Brain pericyte (primary cell): Measurements from ENCODE around the gene NSMF.

Experiments
- DNase-seq: peaks from one replicate; pipeline ENCODE4 v3.0.0-alpha.2; 2012; ENCODE audit warnings: low read depth, low spot score

Gene NSMF

DNA sequence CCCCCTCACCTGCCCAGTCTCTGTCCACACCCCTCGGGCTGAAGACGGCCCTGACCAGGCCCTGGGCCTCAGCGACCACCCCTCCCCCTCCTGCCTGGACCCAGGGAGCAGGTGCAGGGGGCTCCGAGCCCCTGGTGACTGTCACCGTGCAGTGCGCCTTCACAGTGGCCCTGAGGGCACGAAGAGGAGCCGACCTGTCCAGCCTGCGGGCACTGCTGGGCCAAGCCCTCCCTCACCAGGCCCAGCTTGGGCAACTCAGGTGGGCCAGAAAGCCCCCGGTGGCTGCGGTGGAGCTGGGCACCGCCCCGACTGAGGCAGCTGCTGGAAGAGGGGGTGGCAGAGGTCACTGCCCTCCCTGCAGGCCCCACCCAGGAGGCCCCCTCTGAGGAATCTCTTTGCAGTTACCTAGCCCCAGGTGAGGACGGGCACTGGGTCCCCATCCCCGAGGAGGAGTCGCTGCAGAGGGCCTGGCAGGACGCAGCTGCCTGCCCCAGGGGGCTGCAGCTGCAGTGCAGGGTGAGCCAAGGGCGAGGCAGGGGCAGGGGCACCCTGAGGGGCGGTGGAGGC lies 25.7 kb downstream of the NSMF start:
- DNase-seq: no peak

DNA sequence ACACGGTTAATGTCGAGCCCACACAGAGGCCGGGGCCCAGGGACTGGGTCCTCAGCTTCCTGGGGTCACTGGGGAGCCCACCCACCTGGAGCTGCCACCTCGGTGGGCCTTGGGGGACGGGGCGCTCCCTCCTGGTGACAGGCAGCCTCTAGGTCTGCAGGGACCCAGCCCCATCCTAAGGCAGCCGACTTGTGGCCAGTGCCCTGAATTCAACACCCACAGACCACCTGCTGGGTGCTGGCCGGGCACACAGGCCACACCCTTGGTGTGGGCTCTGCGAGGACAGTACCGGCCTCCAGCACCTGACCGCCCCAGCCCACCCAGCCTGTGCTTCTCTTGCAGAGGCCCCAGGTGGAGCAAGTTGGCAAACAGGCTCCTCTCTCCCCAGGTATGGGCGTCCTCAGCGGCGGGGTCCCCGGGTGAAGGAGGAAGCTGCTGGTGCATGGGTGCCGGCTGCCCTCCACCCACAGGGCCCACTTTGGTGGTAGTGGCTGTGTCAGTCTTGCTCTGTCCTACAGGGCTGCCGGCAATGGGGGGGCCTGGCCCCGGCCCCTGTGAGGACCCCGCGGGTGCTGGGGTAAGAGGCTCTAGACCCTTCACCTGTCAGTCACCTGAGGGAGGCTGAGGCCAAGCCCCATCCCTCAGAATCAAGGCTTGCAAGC lies 26.3 kb downstream of the NSMF start:
- DNase-seq: no peak

- no peak for DNase-seq
Measured at GRCh38 chr9:137431416-137431931, 27.7 kb downstream of the NSMF start.

- no peak for DNase-seq
Measured at GRCh38 chr9:137430723-137431415, 28.3 kb downstream of the NSMF start.

GRCh38 chr9:137429974-137430722 lies 29.0 kb downstream of the NSMF start:
- DNase-seq: no peak

- no peak for DNase-seq
Measured at GRCh38 chr9:137429546-137429890, 29.6 kb downstream of the NSMF start.

DNA sequence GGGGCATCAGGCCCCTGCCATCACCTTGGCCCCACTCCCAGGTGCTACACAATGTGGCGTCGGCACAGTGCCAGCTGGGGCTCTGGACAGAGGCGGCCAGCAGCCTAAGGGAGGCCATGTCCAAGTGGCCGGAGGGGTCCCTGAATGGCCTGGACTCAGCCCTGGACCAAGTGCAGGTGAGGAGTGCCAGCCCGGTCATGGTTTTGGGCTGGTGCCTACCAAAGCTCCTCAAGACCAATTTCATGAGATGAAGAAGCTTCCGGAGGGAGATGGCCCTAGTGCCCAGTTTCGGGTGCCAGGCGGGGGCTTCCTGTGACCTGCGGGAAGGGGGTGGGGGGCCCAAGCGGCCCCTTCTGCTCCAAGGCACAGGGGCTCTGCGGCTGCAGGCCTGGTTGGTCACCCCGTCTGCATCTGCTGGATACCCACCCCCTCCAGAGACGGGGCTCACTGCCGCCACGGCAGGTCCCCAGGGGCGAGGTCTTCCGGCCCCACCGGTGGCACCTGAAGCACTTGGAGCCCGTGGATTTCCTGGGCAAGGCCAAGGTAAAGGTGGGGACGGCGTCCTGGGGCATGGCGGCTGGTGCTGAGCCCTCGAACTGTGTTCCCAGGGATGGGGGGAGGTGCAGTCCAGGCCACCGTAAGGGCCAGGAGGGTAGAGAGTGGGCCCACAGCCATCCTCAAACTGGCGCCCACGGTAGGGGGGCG lies 30.1 kb downstream of the NSMF start:
- DNase-seq: no peak

DNA sequence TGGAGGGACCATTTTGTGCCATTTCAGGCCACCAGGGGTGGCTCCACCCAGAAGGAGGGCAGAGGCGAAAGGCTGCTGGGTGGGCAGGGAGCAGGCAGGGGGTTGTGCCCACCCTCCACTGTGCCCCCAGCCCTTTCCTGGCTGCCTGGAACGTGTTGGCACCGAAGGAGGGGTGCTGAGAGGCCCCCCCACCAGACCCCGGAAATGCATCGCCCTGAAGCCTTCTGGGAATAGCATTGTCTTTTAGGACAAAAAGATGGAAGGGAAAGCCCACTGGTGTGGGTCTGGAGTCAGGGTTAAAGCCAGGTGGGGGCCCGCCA lies 30.9 kb downstream of the NSMF start:
- DNase-seq: no peak

- no peak for DNase-seq
Measured at GRCh38 chr9:137427454-137428310, 31.5 kb downstream of the NSMF start.

DNA sequence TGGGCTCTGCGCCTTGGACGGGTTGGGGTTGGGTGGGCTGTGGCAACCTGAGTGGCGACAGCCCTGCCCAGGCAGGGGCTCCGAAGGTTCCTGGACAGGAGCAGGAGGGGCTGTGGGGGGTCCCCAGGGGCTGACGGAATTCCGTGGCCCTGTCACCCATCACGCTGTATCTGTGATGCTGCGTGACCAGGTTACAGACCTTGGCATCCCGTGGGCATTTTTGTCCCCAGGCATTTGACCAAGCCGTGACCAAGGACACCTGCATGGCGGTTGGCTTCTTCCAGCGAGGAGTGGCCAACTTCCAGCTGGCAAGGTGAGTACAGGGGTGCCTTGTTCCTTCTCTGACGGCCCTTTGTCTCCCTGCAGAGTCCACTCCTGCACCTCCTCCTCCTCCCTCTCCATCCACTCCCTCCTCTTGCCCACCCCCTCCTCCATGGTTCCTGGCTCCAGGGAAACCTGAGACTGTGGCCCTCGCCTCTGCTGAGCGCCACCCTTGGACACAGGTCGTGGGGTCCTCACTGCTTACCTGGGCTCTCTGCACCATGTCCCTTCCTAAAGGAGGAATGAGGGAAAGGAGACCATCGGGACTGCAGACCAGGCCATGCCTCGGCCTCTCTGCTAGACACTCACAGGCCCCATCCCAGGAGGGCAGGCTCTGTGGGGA lies 33.0 kb downstream of the NSMF start:
- DNase-seq: no peak

DNA sequence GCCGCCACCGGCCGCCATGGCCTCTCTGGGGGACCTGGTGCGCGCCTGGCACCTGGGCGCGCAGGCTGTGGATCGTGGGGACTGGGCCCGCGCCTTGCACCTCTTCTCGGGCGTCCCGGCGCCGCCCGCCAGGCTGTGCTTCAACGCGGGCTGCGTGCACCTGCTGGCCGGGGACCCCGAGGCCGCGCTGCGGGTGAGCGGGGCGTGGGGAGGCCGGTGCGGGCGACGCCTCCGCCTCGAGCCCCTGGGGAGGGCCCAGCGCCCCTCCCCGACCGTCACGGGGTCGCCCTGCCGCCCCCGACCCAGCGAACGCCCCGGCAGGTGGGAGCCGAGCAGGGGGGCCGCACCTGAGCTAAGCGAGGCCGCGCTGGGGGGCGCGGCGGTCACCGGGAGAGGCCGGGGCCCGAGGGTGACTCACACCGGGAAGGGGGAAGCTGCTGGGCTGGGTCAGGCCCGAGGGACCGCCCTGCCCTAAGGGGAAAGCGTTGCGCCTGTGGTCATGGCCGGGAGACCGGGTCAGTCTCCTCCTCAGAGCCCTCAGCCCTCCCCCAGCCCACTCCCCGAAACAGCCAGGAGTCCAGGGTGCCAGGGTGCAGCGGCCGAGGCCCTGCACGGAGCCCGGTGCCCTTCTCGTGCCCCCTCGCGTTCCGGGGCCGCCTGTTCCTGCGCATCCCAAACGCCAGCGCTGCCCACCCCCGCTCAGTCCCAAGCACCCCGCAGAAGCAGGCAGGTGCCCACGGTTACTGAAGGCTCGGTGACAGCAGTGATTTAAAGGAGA lies 35.4 kb downstream of the NSMF start:
- no peak for DNase-seq

- no peak for DNase-seq
Measured at GRCh38 chr9:137422604-137423513, 36.3 kb downstream of the NSMF start, which contains the start of the genes EXD3 and NOXA1. EXD3 (minus strand) TSS chr9:137423162; CDS start chr9:137395357, 27,805 bp downstream. NOXA1 (plus strand) TSS chr9:137423393; CDS start chr9:137423530, 137 bp downstream.

DNA sequence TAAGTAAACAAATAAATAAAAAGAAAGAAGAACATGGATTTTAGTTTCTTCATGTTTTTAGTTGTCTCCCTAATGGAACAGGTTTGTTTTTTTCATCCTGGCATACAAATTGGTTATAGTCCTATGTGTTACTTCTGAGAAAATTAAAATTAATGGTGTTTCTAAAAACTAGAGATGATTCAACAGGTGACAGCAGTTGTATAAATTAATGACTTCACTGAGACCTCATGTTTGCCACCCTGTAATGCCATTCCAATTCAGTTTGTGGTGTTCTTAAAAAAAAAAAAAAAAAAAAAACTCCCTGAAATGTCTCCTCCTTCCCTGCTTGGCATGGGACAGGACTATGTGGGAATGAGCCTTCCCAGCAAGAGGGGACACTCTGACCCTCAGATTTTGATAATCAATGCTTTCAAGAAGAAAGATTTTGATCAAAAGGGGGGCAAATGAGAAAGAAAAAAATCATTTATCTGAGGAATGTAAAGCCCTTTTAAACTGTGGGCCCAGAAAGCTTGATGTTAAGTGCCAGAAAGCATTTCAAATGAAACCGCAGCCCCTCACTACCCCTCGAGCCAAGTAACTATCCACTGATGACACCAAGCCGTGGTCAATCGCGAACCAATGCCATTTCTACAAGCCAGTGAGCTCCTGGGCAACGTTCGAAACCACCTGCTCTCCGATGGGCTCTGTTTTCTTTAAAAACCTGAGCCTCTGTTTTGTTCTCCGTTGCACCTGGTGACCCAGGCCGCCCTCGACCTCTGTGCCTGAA lies 37.1 kb downstream of the NSMF start:
- DNase-seq: no peak

DNA sequence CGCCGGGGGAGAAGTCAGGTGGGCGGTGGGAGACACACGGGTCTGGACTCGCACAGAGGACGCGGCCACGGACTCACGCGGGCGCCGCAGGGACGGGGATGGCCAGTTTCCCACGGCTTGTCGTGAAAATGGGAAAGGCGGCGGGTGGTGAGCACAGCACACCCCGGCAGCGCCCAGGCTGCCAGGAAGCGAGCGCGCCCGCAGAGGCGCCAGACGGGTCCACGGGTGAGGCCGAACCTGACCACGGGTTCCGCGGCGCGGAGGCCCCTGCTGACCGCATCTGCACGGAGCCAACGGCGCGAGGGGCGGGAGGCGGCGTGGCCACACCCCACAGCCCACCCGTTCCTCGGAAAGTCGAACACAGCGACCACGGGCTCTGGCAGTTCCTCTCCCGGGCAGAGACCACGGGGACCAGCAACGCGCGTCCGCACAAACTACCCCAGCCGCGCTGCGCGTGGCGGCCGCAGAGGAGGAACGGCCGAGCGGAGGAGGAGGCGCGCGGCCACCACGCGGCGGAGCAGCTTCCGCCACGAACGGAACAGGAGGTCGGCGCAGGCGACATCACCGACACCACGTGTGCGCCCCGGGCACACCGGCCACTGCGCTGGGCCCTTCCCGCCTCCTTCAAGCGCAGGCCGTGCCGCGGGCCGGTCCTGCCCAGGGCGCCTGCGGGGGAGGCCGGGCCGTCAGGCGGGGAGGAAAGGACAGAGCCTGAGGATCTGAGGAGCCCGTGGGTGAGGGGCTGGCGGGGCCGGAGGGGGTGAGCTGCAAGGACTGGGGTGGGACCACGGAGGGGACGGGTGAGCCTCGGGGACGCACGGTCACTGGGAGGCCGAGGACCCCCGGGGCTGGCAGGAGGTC lies 41.7 kb downstream of the NSMF start:
- DNase-seq: no peak

- DNase-seq: no peak
Measured at GRCh38 chr9:137416563-137417151, 42.5 kb downstream of the NSMF start.

DNA sequence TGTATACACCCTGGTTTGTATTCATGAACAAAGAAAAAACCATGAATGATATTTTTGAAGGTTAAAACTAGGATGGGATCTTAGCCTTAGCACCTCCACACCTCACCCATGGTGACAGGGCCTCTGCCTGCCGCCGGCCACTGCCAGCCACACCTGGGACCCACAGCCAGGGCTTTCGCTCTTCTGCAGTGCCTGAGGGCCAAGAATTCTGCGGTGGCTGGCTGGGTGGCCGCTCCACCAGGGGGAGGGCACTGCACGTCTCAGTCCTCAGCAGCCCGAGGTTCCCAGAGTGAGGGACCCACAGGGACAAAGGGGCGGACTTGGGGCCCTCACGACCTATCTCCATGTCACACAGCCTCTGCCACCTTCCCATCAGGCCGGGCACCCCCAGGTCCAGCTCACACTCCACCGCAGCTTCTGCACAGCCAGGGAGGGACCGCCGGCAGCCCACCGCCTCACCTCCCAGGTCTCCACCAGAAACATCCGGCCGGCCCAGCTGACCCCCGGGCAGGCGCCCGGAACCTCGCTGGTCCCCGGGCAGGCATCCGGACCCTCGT lies 43.0 kb downstream of the NSMF start:
- DNase-seq: no peak
